D721Med (cell line): Measurements from ENCODE around the gene KCND1.

Experiments used
- DNase-seq: peaks from one replicate; pipeline ENCODE4 v3.0.0; 2011; ENCODE audit warnings: low spot score; ENCODE audit not compliant: insufficient read length
- FAIRE-seq: peaks from 2 replicates; lab custom pipeline; 2011; peaks lifted over from hg19 to GRCh38; lab: Jason Lieb, UNC
- CTCF ChIP-seq: IDR thresholded peaks from 2 replicates; pipeline ENCODE4 v1.5.1; 2012; ENCODE audit warnings: mild to moderate bottlenecking, control low read depth; ENCODE audit not compliant: insufficient read depth; ENCODE audit errors: missing control alignments

The KCND1 gene

DNA sequence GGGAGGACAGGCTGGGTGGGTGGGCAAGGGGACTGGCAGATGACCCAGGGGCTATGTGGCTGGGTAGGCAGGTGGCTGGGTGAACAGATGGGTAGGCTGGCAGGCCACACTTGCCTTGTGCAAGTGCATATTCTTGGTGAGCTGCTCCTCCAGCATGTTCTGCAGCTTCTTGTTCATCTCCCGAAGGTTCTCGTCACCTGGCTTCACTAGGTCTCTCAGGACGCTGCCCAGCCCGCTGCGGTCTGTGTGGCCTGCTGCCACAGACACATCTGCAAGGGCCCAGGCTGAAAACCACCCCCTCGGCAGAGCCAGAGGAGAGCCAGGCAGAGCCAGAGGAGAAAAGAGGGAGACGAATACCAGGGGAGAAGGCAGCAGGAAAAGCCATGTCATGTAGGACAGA, 3.4 kb upstream of the KCND1 start:
- no peak for TF ChIP-seq CTCF
- DNase-seq: no peak

GRCh38 chrX:48974574-48974973, 2.9 kb upstream of the KCND1 start:
- TF ChIP-seq CTCF: no peak
- FAIRE-seq: no peak

More for the DNA sequence above, 3.4 kb upstream of the KCND1 start:
- no peak for FAIRE-seq

DNA sequence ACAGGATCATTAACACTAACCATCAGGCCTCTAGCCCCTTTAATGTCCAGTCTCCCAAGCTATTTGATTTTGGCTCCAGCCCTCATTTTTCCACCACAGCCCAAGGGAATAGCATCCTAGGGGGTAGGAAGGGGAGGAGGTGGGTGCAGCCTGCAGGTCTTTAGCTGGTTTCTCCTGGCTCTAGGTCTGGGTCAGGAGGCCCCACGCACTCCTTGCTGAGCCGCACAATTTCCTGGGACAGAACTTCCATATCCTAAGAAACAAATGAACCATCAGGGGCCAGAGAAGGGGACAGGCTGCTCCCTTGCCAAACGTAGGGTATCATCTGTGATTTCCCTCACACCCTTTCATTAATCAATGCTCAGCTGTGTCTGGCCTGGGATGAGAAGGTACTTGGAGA, 2.4 kb upstream of the KCND1 start:
- no peak for TF ChIP-seq CTCF
- DNase-seq: no peak
- no peak for FAIRE-seq

More at GRCh38 chrX:48974574-48974973, 2.9 kb upstream of the KCND1 start:
- DNase-seq: no peak

- FAIRE-seq (no peak), DNase-seq (peak; percentile 24)
These were observed 848 bp upstream of the KCND1 start for GRCh38 chrX:48972220-48973164.

GRCh38 chrX:48969471-48969870, 2.2 kb downstream of the KCND1 start:
- FAIRE-seq (no peak), DNase-seq (no peak)
- no peak for TF ChIP-seq CTCF

More at GRCh38 chrX:48972220-48973164, 848 bp upstream of the KCND1 start:
- TF ChIP-seq CTCF: peak; percentile 47

DNA sequence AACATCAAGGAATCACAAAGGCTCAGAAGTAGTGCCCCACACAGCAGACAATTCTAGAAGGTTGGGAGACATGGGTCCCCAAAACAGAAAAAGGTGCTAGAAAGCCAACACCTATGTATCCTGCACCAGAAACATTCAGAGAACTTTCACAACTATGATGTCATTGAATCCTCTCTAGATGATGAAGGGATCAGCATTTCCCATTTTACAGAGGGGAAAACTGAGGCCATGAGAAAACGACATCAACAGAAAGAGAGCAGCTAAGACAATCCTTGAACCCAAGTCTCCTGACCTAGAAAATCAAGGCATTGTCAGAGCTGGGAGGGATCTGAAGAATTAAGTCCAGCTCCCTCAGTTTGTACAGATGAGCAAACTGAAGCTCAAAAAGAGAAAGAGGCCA, 3.3 kb downstream of the KCND1 start:
- DNase-seq (no peak), FAIRE-seq (no peak)
- TF ChIP-seq CTCF: no peak
